SK-N-SH treated with all-trans-retinoic acid at 6 μM for 48 hours (cell line): ENCODE data around the gene MGST1.

Experiments used
- ATAC-seq: fragments of 200-7000 bp; cut with Tn5 transposase; 3 replicates; pipeline ENCODE4 v1.9.1; 2020; ENCODE audit warnings: mild to moderate bottlenecking, moderate library complexity
- ARNTL ChIP-seq: fragments of 450-650 bp; formaldehyde crosslinking; IDR thresholded peaks from 2 replicates; pipeline ENCODE4 v1.5.0; 2020; ENCODE audit warnings: low read depth, mild to moderate bottlenecking, moderate library complexity, borderline replicate concordance
- BACH2 ChIP-seq: fragments of 250-450 bp; sonication (Bioruptor Pico); IDR thresholded peaks from 2 replicates; pipeline ENCODE4 v1.9.0; 2021; ENCODE audit warnings: mild to moderate bottlenecking, borderline replicate concordance
- ESRRG ChIP-seq: fragments of 250-450 bp; sonication (Bioruptor Pico); IDR thresholded peaks from 2 replicates; pipeline ENCODE4 v1.6.1; 2021; ENCODE audit warnings: mild to moderate bottlenecking
- GLIS3 ChIP-seq: fragments of 250-450 bp; sonication (Bioruptor Pico); IDR thresholded peaks from 2 replicates; pipeline ENCODE4 v1.5.0; 2020; ENCODE audit warnings: mild to moderate bottlenecking, moderate library complexity
- ISL1 ChIP-seq: fragments of 250-450 bp; sonication (Bioruptor Pico); IDR thresholded peaks from 2 replicates; pipeline ENCODE4 v2.1.2; 2022; ENCODE audit warnings: mild to moderate bottlenecking, moderate library complexity
- OSR1 ChIP-seq: fragments of 250-450 bp; sonication (Bioruptor Pico); IDR thresholded peaks from 2 replicates; pipeline ENCODE4 v1.8.0; 2022; ENCODE audit warnings: moderate library complexity, mild to moderate bottlenecking, inconsistent platforms
- PPARA ChIP-seq: fragments of 250-450 bp; sonication (Bioruptor Pico); IDR thresholded peaks from 2 replicates; pipeline ENCODE4 v1.5.0; 2020; ENCODE audit warnings: mild to moderate bottlenecking, borderline replicate concordance
- RARB ChIP-seq: fragments of 250-450 bp; sonication (Bioruptor Pico); IDR thresholded peaks from 2 replicates; pipeline ENCODE4 v1.8.0; 2021; ENCODE audit warnings: mild to moderate bottlenecking, moderate library complexity
- SNAI2 ChIP-seq: fragments of 250-450 bp; sonication (Bioruptor Pico); IDR thresholded peaks from 2 replicates; pipeline ENCODE4 v1.5.0; 2020; ENCODE audit warnings: mild to moderate bottlenecking, moderate library complexity
- TCF4 ChIP-seq: fragments of 250-450 bp; sonication (Bioruptor Pico); IDR thresholded peaks from 2 replicates; pipeline ENCODE4 v1.8.0; 2021; ENCODE audit warnings: mild to moderate bottlenecking, moderate library complexity, borderline replicate concordance
- TOX ChIP-seq: fragments of 250-450 bp; sonication (Bioruptor Pico); IDR thresholded peaks from 2 replicates; pipeline ENCODE4 v1.8.0; 2021; ENCODE audit warnings: mild to moderate bottlenecking, moderate library complexity, borderline replicate concordance
- ZC3H10 ChIP-seq: fragments of 250-450 bp; sonication (Bioruptor Pico); IDR thresholded peaks from 2 replicates; pipeline ENCODE4 v1.5.1; 2021; ENCODE audit warnings: mild to moderate bottlenecking, moderate library complexity
- ZFP3 ChIP-seq: fragments of 250-450 bp; sonication (Bioruptor Pico); IDR thresholded peaks from 2 replicates; pipeline ENCODE4 v1.5.0; 2020; ENCODE audit warnings: mild to moderate bottlenecking, moderate library complexity
- ZFP30 ChIP-seq: fragments of 450-650 bp; formaldehyde crosslinking; IDR thresholded peaks from 2 replicates; pipeline ENCODE4 v1.5.0; 2022; ENCODE audit warnings: mild to moderate bottlenecking, moderate library complexity
- ZNF565 ChIP-seq: fragments of 450-650 bp; formaldehyde crosslinking; conservative IDR thresholded peaks from 2 replicates; pipeline ENCODE4 v1.5.0; 2020; ENCODE audit warnings: low read depth, mild to moderate bottlenecking, moderate library complexity
- ZNF70 ChIP-seq: fragments of 450-650 bp; formaldehyde crosslinking; IDR thresholded peaks from 2 replicates; pipeline ENCODE4 v1.5.0; 2020; ENCODE audit warnings: mild to moderate bottlenecking, moderate library complexity
- ZNF8 ChIP-seq: fragments of 450-650 bp; formaldehyde crosslinking; IDR thresholded peaks from 2 replicates; pipeline ENCODE4 v1.5.0; 2020; ENCODE audit warnings: mild to moderate bottlenecking, moderate library complexity
- TF ChIP-seq, protein P1 (sequence below): fragments of 250-450 bp; sonication (Bioruptor Pico); IDR thresholded peaks from 2 replicates; pipeline ENCODE4 v1.5.0; 2020; ENCODE audit warnings: mild to moderate bottlenecking, moderate library complexity
- TF ChIP-seq, protein P2 (sequence below): fragments of 250-450 bp; sonication (Bioruptor Pico); IDR thresholded peaks from 2 replicates; pipeline ENCODE4 v1.5.1; 2021; ENCODE audit warnings: mild to moderate bottlenecking, moderate library complexity
- TF ChIP-seq, protein P3 (sequence below): fragments of 250-450 bp; sonication (Bioruptor Pico); IDR thresholded peaks from 2 replicates; pipeline ENCODE4 v1.5.1; 2020; ENCODE audit warnings: low read depth, mild to moderate bottlenecking, moderate library complexity
- TF ChIP-seq, protein P4 (sequence below): fragments of 250-450 bp; sonication (Bioruptor Pico); IDR thresholded peaks from 2 replicates; pipeline ENCODE4 v1.8.0; 2020; ENCODE audit warnings: mild to moderate bottlenecking, moderate library complexity, borderline replicate concordance

MGST1 gene

DNA sequence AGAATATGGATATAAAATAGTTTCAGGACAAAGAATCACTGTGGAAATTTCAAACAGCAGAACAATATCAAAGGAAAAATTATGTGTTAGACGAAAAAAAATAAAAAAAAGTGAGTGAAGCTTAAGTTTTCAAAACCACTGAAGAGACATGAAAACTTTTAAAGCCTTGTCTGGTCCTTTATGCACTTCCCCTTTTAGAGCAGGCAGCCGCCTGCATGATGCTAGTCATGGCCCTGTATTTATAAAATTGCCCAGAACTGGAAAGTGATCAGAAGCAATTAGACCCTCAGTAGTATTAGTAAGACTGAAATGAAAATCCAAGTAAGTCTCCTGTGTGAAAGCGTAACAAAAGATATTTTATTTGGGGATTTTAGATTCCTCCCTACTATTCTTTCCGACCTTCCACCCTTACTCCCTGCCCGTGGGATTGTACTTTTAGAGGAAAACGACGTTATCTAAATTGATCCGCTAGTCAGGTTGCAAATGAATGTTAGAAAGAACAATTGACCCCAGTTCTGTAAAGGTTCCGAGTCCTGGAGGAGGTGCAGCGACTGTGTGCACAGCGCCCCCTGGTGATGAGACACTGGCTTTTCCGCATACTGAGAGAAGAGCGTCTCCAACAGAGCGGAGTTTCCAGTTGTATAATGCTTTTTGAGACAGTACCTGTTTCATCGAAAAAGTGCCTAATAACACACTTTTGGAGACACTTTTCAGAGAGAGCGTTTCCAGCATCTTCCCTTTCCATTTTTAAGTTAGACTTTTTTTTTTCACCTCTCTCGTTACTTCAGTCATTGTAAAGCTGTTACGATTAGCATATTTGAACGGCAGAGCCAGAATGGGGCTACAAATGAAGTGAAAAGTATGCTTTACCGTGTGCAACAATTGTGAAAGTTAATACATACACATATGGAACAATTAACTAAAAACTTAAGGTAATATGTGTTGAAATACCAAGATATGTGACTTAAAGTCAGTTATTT is 12.4 kb downstream of the MGST1 start:
- ATAC-seq, result peak; percentile 86

DNA sequence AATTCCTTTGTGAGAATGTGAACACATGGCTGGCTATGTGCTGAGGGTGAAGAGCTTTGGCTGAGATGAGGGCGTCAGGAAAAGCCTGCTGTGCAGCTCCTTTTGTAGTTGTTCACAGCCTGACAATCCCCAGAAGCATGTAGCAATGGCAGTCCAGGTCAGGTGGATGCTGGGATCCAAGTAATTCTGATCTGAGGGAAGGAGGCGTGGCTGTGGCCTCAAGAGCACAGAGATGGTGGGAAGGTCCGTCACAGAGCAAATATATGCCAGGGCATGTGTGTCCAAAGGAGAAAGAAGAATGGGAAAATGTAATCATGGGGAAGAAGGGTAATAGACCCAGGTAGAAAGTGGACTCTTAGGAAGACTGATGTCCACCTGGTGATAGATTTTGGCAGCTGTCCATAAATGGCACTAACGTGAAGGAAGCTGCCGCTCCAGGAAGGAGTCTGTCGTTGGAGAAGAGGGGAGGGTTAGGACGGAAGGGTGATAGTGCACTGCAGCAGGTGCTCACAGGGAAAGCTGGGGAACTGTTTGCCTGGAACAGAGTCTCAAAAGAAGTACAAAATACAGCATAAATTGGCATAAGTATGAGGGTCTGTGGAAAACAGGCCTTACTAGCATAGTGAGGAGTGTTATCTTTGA is 13.8 kb downstream of the MGST1 start:
- no peak for TF ChIP-seq TCF4 (CRISPR knock-in tag)
- no peak for TF ChIP-seq ZFP30
- ATAC-seq, result no peak

More for the DNA sequence above, 12.4 kb downstream of the MGST1 start:
- TF ChIP-seq ZC3H10 (CRISPR knock-in tag), result no peak
- no peak for TF ChIP-seq OSR1 (CRISPR knock-in tag)
- TF ChIP-seq ZNF8 (CRISPR knock-in tag), result no peak
- TF ChIP-seq TCF4 (CRISPR knock-in tag), result no peak
- TF ChIP-seq PPARA (CRISPR knock-in tag), result no peak
- no peak for TF ChIP-seq ZFP3 (CRISPR knock-in tag)
- TF ChIP-seq BACH2 (CRISPR knock-in tag), result no peak
- no peak for TF ChIP-seq RARB (CRISPR knock-in tag)
- no peak for TF ChIP-seq GLIS3 (CRISPR knock-in tag)
- TF ChIP-seq ARNTL (CRISPR knock-in tag), result no peak
- TF ChIP-seq ZNF70 (CRISPR knock-in tag), result no peak
- TF ChIP-seq, protein P1, sequence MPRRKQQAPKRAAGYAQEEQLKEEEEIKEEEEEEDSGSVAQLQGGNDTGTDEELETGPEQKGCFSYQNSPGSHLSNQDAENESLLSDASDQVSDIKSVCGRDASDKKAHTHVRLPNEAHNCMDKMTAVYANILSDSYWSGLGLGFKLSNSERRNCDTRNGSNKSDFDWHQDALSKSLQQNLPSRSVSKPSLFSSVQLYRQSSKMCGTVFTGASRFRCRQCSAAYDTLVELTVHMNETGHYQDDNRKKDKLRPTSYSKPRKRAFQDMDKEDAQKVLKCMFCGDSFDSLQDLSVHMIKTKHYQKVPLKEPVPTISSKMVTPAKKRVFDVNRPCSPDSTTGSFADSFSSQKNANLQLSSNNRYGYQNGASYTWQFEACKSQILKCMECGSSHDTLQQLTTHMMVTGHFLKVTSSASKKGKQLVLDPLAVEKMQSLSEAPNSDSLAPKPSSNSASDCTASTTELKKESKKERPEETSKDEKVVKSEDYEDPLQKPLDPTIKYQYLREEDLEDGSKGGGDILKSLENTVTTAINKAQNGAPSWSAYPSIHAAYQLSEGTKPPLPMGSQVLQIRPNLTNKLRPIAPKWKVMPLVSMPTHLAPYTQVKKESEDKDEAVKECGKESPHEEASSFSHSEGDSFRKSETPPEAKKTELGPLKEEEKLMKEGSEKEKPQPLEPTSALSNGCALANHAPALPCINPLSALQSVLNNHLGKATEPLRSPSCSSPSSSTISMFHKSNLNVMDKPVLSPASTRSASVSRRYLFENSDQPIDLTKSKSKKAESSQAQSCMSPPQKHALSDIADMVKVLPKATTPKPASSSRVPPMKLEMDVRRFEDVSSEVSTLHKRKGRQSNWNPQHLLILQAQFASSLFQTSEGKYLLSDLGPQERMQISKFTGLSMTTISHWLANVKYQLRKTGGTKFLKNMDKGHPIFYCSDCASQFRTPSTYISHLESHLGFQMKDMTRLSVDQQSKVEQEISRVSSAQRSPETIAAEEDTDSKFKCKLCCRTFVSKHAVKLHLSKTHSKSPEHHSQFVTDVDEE, result no peak
- TF ChIP-seq ZFP30, result no peak
- TF ChIP-seq ISL1 (CRISPR knock-in tag), result no peak
- TF ChIP-seq, protein P2, sequence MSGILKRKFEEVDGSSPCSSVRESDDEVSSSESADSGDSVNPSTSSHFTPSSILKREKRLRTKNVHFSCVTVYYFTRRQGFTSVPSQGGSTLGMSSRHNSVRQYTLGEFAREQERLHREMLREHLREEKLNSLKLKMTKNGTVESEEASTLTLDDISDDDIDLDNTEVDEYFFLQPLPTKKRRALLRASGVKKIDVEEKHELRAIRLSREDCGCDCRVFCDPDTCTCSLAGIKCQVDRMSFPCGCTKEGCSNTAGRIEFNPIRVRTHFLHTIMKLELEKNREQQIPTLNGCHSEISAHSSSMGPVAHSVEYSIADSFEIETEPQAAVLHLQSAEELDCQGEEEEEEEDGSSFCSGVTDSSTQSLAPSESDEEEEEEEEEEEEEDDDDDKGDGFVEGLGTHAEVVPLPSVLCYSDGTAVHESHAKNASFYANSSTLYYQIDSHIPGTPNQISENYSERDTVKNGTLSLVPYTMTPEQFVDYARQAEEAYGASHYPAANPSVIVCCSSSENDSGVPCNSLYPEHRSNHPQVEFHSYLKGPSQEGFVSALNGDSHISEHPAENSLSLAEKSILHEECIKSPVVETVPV (CRISPR knock-in tag), result no peak
- TF ChIP-seq, protein P3, sequence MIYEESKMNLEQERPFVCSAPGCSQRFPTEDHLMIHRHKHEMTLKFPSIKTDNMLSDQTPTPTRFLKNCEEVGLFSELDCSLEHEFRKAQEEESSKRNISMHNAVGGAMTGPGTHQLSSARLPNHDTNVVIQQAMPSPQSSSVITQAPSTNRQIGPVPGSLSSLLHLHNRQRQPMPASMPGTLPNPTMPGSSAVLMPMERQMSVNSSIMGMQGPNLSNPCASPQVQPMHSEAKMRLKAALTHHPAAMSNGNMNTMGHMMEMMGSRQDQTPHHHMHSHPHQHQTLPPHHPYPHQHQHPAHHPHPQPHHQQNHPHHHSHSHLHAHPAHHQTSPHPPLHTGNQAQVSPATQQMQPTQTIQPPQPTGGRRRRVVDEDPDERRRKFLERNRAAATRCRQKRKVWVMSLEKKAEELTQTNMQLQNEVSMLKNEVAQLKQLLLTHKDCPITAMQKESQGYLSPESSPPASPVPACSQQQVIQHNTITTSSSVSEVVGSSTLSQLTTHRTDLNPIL (CRISPR knock-in tag), result no peak
- TF ChIP-seq SNAI2 (CRISPR knock-in tag), result no peak

DNA sequence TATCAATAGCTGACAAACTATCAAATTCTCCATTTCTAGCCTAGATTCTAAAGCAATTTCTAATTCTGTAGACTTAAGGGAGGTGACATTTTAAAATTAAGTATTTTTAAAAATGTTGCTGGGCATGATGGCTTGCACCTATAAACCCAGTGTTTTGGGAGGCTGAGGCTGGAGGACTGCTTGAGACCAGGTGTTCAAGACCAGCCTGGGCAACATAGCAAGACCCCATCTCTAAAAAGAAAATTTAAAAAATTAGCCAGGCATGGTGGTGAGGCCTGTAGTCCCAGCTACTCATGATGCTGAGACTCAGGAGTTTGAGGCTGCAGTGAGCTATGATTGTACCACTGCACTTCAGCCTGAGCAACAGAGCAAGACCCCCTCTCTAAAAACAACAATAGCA is 15.1 kb downstream of the MGST1 start:
- TF ChIP-seq TOX (no peak), ESRRG (CRISPR knock-in tag) (no peak)
- ATAC-seq, result no peak

DNA sequence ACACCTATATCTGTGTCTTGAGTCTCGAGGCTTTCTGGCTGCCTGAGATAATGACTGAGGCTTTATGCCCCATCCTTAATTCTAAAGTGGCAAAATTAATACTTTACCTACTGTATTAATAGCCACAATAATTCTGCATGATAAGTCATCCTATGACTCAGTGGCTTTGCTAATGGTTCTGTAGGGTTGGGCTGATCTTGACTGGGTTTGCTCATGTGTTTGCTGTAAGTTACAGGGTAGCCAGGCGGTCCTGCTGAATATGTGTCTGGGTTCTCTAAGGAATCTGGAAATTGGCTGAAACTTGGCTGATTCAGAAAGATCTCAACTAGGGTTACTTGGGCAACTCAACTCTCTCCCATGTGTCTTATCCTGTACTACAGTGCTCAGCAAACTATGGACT is 21.7 kb downstream of the MGST1 start:
- no peak for TF ChIP-seq ZNF70 (CRISPR knock-in tag)
- no peak for ATAC-seq

DNA sequence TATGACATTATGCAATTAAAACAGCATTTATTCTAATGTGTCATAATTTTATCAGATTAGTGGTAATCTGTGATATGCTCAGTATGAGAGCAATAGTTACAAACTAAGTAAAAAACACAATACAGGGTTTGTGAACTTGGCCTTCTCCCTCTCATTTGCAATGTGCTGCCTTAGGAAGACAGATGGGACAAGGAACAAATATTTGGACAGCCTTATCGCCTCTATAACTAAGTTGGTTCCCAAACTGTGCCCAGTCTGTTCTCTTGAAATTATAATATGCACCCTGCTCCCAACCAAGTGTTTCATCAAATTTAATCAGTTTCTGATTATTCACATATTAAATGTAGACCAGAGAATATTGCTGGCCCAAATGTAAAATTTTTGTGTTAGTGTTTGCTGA is 22.7 kb downstream of the MGST1 start:
- TF ChIP-seq, protein P3 (CRISPR knock-in tag), result no peak
- TF ChIP-seq ZNF565 (CRISPR knock-in tag), result no peak
- no peak for TF ChIP-seq ISL1 (CRISPR knock-in tag)
- TF ChIP-seq PPARA (CRISPR knock-in tag), result no peak
- no peak for TF ChIP-seq ESRRG (CRISPR knock-in tag)
- TF ChIP-seq TOX, result no peak
- no peak for TF ChIP-seq ARNTL (CRISPR knock-in tag)
- TF ChIP-seq, protein P4, sequence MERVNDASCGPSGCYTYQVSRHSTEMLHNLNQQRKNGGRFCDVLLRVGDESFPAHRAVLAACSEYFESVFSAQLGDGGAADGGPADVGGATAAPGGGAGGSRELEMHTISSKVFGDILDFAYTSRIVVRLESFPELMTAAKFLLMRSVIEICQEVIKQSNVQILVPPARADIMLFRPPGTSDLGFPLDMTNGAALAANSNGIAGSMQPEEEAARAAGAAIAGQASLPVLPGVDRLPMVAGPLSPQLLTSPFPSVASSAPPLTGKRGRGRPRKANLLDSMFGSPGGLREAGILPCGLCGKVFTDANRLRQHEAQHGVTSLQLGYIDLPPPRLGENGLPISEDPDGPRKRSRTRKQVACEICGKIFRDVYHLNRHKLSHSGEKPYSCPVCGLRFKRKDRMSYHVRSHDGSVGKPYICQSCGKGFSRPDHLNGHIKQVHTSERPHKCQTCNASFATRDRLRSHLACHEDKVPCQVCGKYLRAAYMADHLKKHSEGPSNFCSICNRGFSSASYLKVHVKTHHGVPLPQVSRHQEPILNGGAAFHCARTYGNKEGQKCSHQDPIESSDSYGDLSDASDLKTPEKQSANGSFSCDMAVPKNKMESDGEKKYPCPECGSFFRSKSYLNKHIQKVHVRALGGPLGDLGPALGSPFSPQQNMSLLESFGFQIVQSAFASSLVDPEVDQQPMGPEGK (CRISPR knock-in tag), result no peak
- TF ChIP-seq, protein P2 (CRISPR knock-in tag), result no peak
- TF ChIP-seq ZNF70 (CRISPR knock-in tag), result no peak
- no peak for TF ChIP-seq TCF4 (CRISPR knock-in tag)
- no peak for TF ChIP-seq SNAI2 (CRISPR knock-in tag)
- TF ChIP-seq ZFP3 (CRISPR knock-in tag), result no peak
- TF ChIP-seq GLIS3 (CRISPR knock-in tag), result no peak
- TF ChIP-seq OSR1 (CRISPR knock-in tag), result no peak

More for the DNA sequence above, 22.7 kb downstream of the MGST1 start:
- no peak for ATAC-seq
